Measurements from ENCODE around the gene VPS37C. TPM values are rescaled to one million over a fixed set of nuclear protein-coding genes. Genes with fewer than 3 reads are reported as not detected.

Gene VPS37C
- total and polyA plus RNA-seq, 2 experiments from 2014 or later = 13.1 to 13.4 TPM

DNA sequence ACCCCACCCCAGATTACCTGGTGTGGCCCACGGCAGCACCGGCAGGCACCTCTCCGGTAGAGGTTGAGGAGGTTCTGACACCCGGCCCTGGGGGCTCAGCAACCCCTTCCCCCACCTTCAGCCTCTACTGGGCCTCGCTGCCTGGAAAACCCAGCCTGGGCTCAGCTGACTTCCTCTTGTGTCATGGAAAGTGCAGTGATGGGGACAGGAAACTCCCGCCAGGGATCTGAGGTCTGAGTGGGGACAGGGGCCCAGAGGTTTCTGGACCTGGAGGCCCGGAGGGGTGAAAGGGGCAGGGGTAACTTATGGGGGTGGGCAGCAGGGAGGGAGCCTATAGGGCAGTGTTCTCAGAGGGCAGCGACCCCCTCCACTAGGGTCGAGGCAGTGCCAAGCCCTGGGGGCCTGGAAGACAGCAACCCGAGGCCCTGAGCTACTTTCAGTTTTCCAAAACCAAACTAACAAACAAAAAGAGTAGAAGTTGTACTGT, 68.9 kb downstream of the VPS37C start:
- Histone ChIP-seq H3K79me2 (ENCODE audit: insufficient read depth) (no peaks in the 10 kb centered on the region), H3K4me2 (ENCODE audit: unreplicated experiment) (no peak overlapping the region), H3K4me1 (ENCODE audit: insufficient read depth) (no peaks in the 10 kb centered on the region), H3K27ac (no peak overlapping the region), H3K9ac (no peak overlapping the region), H3K27me3 (replicated peaks; ENCODE audit: insufficient read depth) (peaks cover 13% of the 10 kb centered on the region), H4K20me1 (ENCODE audit: insufficient read depth) (no peaks in the 10 kb centered on the region), H3K4me3 (no peak overlapping the region), H3K9me3 (ENCODE audit: low read depth) (no peaks in the 10 kb centered on the region), H3F3A (ENCODE audit: insufficient read depth) (no peaks in the 10 kb centered on the region), H2AFZ (no peak overlapping the region), H3K9me2 (ENCODE audit: insufficient read depth) (no peaks in the 10 kb centered on the region), H3K36me3 (ENCODE audit: low read depth) (no peaks in the 10 kb centered on the region)
- in situ Hi-C loops (cut with MboI) = no loop called here
- DNase-seq = no peak
- WGBS, 2 experiments (ENCODE audit: low coverage in 1 of 2, low lambda C conversion rate in 2 of 2, missing lambda C conversion rate in 2 of 2) = 66 to 67% methylated on average over 10 of the region's 10 CpGs
- TF ChIP-seq EZH2 (IDR thresholded peaks at IDR 0.05; ENCODE audit: insufficient read depth, poor library complexity, severe bottlenecking) (no peak), EZH2phosphoT487 (IDR thresholded peaks at IDR 0.05; ENCODE audit: insufficient read depth, low read depth) (no peak)

DNA sequence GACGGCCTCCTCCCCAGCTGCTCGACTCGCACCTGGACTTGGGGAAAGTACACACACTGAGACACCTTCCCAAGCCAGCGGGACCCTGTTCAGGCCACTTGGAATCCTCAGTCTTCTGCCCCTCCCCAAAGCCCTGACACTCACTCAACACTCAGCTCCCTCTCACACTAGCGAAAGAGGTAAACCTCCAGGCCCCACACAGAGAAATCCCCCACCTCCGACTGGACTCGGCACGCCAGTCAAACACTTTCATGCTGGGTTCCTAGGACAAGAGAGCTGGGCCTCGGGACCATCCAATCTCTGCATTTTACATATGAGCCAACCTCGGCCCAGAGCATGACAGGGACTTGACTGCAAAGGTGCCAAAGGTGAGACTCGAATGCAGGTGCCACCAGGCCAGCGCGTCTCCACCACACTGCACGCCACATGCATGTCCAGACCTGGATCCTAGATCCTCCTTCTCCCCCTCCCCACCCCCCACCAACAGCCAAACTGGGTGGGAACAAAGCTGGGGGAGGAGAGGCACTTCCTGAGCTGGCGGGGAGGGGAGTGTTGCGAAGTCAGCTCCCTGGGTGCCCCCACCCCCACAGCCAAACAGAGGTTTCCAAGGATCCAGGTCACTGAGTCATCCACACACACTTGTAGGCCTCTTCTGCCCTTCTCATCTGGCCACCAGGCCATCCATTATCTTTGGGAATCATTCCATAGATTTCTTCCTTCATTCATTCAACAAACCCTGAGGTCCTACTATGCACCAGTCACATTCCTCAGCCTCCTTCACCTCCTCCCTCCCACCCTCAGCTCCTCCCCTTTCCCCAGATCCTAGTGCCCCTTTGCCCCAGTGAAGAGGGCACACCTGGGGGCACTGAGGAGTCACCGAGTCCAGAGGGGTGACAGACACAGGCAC, 69.6 kb downstream of the VPS37C start:
- in situ Hi-C loops (cut with MboI) = no loop called here
- peak; percentile 47 for DNase-seq
- WGBS, 2 experiments (ENCODE audit: low coverage in 1 of 2, low lambda C conversion rate in 2 of 2, missing lambda C conversion rate in 2 of 2) = 73 to 76% methylated on average over 17 of the region's 17 CpGs

DNA sequence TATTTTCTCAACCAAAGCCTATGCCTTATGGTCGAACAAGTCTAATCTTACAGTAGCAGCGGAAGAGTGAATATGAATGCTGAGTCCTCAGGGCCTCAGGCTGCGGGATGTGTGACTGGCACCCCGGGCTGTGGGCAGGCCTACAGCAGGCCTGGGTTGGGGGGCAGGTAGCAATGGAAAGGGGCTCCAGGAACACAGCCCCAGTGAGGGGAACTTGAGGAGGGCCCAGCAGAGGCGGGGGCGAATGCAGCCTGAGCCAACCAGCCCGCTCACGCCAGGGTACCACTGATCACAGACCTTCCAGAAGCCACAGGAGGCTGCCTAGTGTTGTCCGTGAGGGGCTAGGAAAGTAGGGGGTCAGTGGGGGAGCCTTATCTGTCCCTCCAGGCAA, 70.2 kb downstream of the VPS37C start:
- DNase-seq = no peak
- H3K9me2 ChIP-seq (ENCODE audit: insufficient read depth) = no peaks in the 10 kb centered on the region
- H3K36me3 ChIP-seq (ENCODE audit: low read depth) = no peaks in the 10 kb centered on the region
- H3K27ac ChIP-seq = no peak overlapping the region
- WGBS, 2 experiments (ENCODE audit: low coverage in 1 of 2, low lambda C conversion rate in 2 of 2, missing lambda C conversion rate in 2 of 2) = 74 to 75% methylated on average over 9 of the region's 9 CpGs
- no peaks in the 10 kb centered on the region for H3K79me2 ChIP-seq (ENCODE audit: insufficient read depth)
- in situ Hi-C loops (cut with MboI) = no loop called here
- no peak overlapping the region for H3K4me2 ChIP-seq (ENCODE audit: unreplicated experiment)
- no peaks in the 10 kb centered on the region for H3K9me3 ChIP-seq (ENCODE audit: low read depth)
- peaks cover 8% of the 10 kb centered on the region for H3K27me3 ChIP-seq (replicated peaks; ENCODE audit: insufficient read depth)
- no peaks in the 10 kb centered on the region for H3K4me1 ChIP-seq (ENCODE audit: insufficient read depth)
- no peak overlapping the region for H3K9ac ChIP-seq
- no peaks in the 10 kb centered on the region for H3F3A ChIP-seq (ENCODE audit: insufficient read depth)
- H4K20me1 ChIP-seq (ENCODE audit: insufficient read depth) = no peaks in the 10 kb centered on the region
- no peak overlapping the region for H2AFZ ChIP-seq
- H3K4me3 ChIP-seq = no peak overlapping the region
- no peak for TF ChIP-seq EZH2 (IDR thresholded peaks at IDR 0.05; ENCODE audit: insufficient read depth, poor library complexity, severe bottlenecking)
- no peak for TF ChIP-seq EZH2phosphoT487 (IDR thresholded peaks at IDR 0.05; ENCODE audit: insufficient read depth, low read depth)

More for the DNA sequence above, 69.6 kb downstream of the VPS37C start:
- TF ChIP-seq EZH2 (IDR thresholded peaks at IDR 0.05; ENCODE audit: insufficient read depth, poor library complexity, severe bottlenecking) = no peak
- no peak for TF ChIP-seq EZH2phosphoT487 (IDR thresholded peaks at IDR 0.05; ENCODE audit: insufficient read depth, low read depth)
- Histone ChIP-seq H3K4me2 (ENCODE audit: unreplicated experiment) (no peak overlapping the region), H3K4me3 (no peak overlapping the region), H3K79me2 (ENCODE audit: insufficient read depth) (no peaks in the 10 kb centered on the region), H4K20me1 (ENCODE audit: insufficient read depth) (no peaks in the 10 kb centered on the region), H3K9me3 (ENCODE audit: low read depth) (no peaks in the 10 kb centered on the region), H3K27ac (no peak overlapping the region), H3F3A (ENCODE audit: insufficient read depth) (no peaks in the 10 kb centered on the region), H3K27me3 (replicated peaks; ENCODE audit: insufficient read depth) (peaks cover 13% of the 10 kb centered on the region), H2AFZ (no peak overlapping the region), H3K4me1 (ENCODE audit: insufficient read depth) (no peaks in the 10 kb centered on the region), H3K36me3 (ENCODE audit: low read depth) (no peaks in the 10 kb centered on the region), H3K9ac (no peak overlapping the region), H3K9me2 (ENCODE audit: insufficient read depth) (no peaks in the 10 kb centered on the region)

- Histone ChIP-seq H3K79me2 (ENCODE audit: insufficient read depth) (no peaks in the 10 kb centered on the region), H3K27me3 (replicated peaks; ENCODE audit: insufficient read depth) (peaks cover 3% of the 10 kb centered on the region; the same call in 1 of the 2 replicates), H3K9me3 (ENCODE audit: low read depth) (no peaks in the 10 kb centered on the region), H3K4me1 (ENCODE audit: insufficient read depth) (no peaks in the 10 kb centered on the region), H2AFZ (no peak overlapping the region), H3K36me3 (ENCODE audit: low read depth) (no peaks in the 10 kb centered on the region), H3K9me2 (ENCODE audit: insufficient read depth) (no peaks in the 10 kb centered on the region), H3F3A (ENCODE audit: insufficient read depth) (no peaks in the 10 kb centered on the region), H3K4me3 (no peak overlapping the region), H3K27ac (no peak overlapping the region), H3K4me2 (ENCODE audit: unreplicated experiment) (no peak overlapping the region), H3K9ac (no peak overlapping the region), H4K20me1 (ENCODE audit: insufficient read depth) (no peaks in the 10 kb centered on the region)
- TF ChIP-seq EZH2phosphoT487 (IDR thresholded peaks at IDR 0.05; ENCODE audit: insufficient read depth, low read depth) = no peak
- TF ChIP-seq EZH2 (IDR thresholded peaks at IDR 0.05; ENCODE audit: insufficient read depth, poor library complexity, severe bottlenecking) = no peak
- 57 to 59% methylated on average over 12 of the region's 12 CpGs for WGBS, 2 experiments (ENCODE audit: low coverage in 1 of 2, low lambda C conversion rate in 2 of 2, missing lambda C conversion rate in 2 of 2)
- DNase-seq = no peak
- in situ Hi-C loops (cut with MboI) = no loop called here
Measured at GRCh38 chr11:61090521-61090920, 70.7 kb downstream of the VPS37C start.
